ENCODE results near the gene MORN3.
"Not testable (repeated sequence)": the region's sequence is repeated elsewhere in the genome, so short reads cannot be mapped to it uniquely, and the experiment has no call there.

DNA sequence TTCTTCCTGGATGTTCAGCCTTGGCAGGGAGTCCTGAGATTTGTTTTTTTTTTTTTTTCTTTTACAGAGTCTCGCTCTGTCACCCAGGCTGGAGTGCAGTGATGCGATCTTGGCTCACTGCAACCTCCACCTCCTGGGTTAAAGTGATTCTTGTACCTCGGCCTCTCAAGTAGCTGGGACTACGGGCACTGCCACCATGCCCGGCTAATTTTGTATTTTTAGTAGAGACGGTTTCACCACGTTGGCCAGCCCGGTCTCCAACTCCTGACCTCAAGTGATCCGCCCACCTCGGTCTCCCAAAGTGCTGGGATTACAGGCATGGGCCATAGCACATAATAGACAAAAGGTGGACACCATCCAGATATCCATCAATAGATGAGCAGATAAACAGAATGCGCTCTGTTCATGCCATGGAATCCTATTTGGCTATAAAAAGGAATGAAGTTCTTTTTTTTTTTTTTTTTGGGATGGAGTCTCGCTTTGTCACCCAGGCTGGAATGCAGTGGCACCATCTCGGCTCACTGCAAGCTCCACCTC lies 10.3 kb upstream of the MORN3 start:
- TF ChIP-seq CTCF (IDR thresholded peaks at IDR 0.05; ENCODE audit: insufficient read depth, low read length); SPI1 (IDR thresholded peaks at IDR 0.05; ENCODE audit: borderline replicate concordance, low read depth); POLR2AphosphoS5 (IDR thresholded peaks at IDR 0.05; ENCODE audit: low read depth); GABPA (IDR thresholded peaks at IDR 0.05; ENCODE audit: low read depth); REST (IDR thresholded peaks at IDR 0.05; ENCODE audit: insufficient replicate concordance, low read depth): not testable (repeated sequence)

Data from HL-60 (cell line).